ENCODE data around the gene PRKN. TPM values are rescaled to one million over a fixed set of nuclear protein-coding genes. Genes with fewer than 3 reads are reported as not detected.

PRKN gene
- total RNA-seq, 1 donor from 2014 or later: 5.1 TPM

DNA sequence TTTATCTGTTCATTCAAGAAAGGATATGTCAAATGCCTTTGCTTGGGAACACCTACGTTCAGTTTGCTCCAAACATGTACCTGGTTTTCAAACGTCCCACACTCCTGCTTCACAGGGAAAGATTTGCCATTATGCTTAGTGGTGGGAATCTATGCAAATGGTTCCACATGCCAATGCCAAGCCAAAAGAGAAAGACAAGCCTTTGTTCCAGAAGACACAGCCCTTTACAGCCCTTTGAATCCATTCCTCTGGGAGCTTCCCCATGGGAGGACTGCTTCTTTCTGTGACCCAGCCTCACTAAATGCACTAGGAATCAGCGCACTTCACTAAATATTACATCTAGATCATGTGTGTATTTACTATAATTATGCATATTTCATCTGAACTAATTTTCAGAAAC lies 619.5 kb downstream of the PRKN start:
- TF ChIP-seq, protein P1, sequence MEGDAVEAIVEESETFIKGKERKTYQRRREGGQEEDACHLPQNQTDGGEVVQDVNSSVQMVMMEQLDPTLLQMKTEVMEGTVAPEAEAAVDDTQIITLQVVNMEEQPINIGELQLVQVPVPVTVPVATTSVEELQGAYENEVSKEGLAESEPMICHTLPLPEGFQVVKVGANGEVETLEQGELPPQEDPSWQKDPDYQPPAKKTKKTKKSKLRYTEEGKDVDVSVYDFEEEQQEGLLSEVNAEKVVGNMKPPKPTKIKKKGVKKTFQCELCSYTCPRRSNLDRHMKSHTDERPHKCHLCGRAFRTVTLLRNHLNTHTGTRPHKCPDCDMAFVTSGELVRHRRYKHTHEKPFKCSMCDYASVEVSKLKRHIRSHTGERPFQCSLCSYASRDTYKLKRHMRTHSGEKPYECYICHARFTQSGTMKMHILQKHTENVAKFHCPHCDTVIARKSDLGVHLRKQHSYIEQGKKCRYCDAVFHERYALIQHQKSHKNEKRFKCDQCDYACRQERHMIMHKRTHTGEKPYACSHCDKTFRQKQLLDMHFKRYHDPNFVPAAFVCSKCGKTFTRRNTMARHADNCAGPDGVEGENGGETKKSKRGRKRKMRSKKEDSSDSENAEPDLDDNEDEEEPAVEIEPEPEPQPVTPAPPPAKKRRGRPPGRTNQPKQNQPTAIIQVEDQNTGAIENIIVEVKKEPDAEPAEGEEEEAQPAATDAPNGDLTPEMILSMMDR (IDR thresholded peaks at IDR 0.05; ENCODE audit: unreplicated experiment): no peak
- Mint-ChIP-seq H3K27ac (ENCODE audit: unreplicated experiment) (no peak overlapping the region), H3K4me1 (ENCODE audit: unreplicated experiment) (no peaks in the 10 kb centered on the region), H3K4me3 (ENCODE audit: unreplicated experiment) (no peak overlapping the region), H3K27me3 (ENCODE audit: unreplicated experiment) (peaks cover 4% of the 10 kb centered on the region), H3K9me3 (ENCODE audit: unreplicated experiment) (no peaks in the 10 kb centered on the region), H3K36me3 (ENCODE audit: low read depth, unreplicated experiment) (no peaks in the 10 kb centered on the region)
- no peak for DNase-seq (ENCODE audit: low spot score)

DNA sequence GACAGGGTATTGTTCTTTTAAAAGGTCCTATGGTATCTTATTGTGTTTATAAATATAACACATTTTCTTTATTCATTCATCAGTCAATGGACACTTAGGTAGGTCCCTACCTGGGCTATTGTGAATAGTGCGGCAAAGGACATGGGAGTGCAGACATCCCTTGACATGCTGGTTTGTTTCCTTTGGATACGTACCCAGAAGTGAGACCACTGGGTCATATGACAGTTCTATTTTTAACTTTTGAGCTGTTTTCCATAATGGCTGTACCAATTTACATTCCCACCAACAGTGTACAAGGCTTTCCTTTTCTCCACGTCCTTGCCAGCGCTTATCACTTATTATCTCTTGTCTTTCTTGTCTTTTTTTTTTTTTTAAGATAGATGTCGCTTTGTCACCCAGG lies 627.5 kb downstream of the PRKN start:
- H3K27me3 Mint-ChIP-seq (ENCODE audit: unreplicated experiment): peaks cover 4% of the 10 kb centered on the region
- no peaks in the 10 kb centered on the region for H3K4me1 Mint-ChIP-seq (ENCODE audit: unreplicated experiment)
- H3K4me3 Mint-ChIP-seq (ENCODE audit: unreplicated experiment): no peak overlapping the region
- H3K27ac Mint-ChIP-seq (ENCODE audit: unreplicated experiment): no peak overlapping the region
- H3K9me3 Mint-ChIP-seq (ENCODE audit: unreplicated experiment): no peaks in the 10 kb centered on the region
- no peak for DNase-seq (ENCODE audit: low spot score)
- H3K36me3 Mint-ChIP-seq (ENCODE audit: low read depth, unreplicated experiment): no peaks in the 10 kb centered on the region
- TF ChIP-seq, protein P1 (IDR thresholded peaks at IDR 0.05; ENCODE audit: unreplicated experiment): no peak

DNA sequence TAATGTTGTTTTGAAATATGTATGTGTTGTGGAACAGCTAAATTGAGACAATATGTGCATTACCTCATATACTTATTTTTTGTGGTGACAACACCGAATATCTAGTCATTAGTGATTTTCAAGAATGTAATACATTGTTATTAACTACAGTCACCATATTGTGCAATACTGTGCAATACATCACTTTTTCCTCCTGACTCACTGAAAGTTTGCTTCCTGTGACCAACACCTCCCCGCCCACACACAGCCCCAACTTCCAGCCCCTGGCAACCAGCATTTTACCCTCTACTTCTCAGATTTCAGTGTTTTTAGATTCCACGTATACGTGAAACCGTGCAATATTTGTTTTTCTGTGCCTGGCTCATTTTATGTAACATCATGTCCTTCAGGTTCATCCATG lies 627.9 kb downstream of the PRKN start:
- Mint-ChIP-seq H3K27me3 (ENCODE audit: unreplicated experiment) (peaks cover 4% of the 10 kb centered on the region), H3K9me3 (ENCODE audit: unreplicated experiment) (no peaks in the 10 kb centered on the region), H3K27ac (ENCODE audit: unreplicated experiment) (no peak overlapping the region), H3K4me3 (ENCODE audit: unreplicated experiment) (no peak overlapping the region), H3K4me1 (ENCODE audit: unreplicated experiment) (no peaks in the 10 kb centered on the region), H3K36me3 (ENCODE audit: low read depth, unreplicated experiment) (no peaks in the 10 kb centered on the region)
- TF ChIP-seq, protein P1 (IDR thresholded peaks at IDR 0.05; ENCODE audit: unreplicated experiment): no peak
- no peak for DNase-seq (ENCODE audit: low spot score)

DNA sequence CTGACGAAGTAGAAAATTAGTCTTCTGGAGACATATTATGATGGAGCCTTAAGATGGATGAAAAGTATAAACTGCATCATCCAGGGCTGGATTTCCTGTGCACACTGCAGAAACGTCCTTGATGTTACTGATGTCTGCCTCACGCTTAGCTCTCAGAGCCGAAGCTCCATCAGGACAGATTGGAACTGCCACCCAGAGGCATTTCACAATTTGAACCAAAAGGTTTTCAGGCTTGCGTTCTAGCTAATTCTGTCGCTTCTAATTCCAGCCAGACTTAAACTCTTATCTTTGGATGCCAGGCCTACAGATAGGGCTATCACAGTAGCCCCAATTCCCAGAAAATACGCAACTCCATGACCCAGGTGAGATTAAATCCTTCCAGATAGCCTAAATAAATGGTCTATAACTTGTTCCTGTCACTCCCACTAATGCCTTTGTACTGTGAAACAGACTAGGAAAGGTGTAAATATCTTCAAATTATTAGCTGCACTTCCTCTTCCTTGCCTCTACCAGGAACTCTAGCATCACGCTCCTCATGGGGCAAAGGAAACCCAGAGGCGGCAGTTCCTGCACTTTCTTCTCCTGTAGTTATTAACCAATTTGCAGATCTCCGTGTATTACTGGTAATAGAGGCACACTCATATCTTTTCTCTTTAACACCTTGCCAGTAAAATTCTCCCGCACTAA lies 634.6 kb downstream of the PRKN start:
- Mint-ChIP-seq H3K4me1 (ENCODE audit: unreplicated experiment) (peaks cover 9% of the 10 kb centered on the region), H3K36me3 (ENCODE audit: low read depth, unreplicated experiment) (no peaks in the 10 kb centered on the region), H3K4me3 (ENCODE audit: unreplicated experiment) (no peak overlapping the region), H3K9me3 (ENCODE audit: unreplicated experiment) (no peaks in the 10 kb centered on the region), H3K27me3 (ENCODE audit: unreplicated experiment) (peaks cover 2% of the 10 kb centered on the region), H3K27ac (ENCODE audit: unreplicated experiment) (no peak overlapping the region)
- DNase-seq (ENCODE audit: low spot score): no peak
- TF ChIP-seq, protein P1 (IDR thresholded peaks at IDR 0.05; ENCODE audit: unreplicated experiment): no peak

DNA sequence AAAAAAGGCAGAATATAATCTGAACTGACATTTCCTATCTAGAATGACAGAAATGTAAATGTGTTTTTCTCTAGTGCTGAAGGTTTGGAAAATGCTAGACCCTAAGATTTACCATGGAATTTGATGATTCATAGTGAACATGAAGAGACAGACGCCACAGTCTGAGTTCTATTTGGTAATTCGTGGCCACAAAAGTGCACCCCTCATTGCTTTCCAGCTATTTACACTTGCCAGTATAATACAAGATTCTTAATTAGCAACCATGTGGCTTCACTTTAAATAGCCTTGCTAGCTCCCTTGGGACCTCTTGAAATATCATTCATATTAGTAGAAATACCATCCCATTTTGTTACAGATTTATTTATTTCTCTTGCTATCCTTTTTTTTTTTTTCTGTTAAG lies 636.8 kb downstream of the PRKN start:
- H3K4me1 Mint-ChIP-seq (ENCODE audit: unreplicated experiment): peaks cover 9% of the 10 kb centered on the region

More for the DNA sequence above, 636.8 kb downstream of the PRKN start:
- TF ChIP-seq, protein P1 (IDR thresholded peaks at IDR 0.05; ENCODE audit: unreplicated experiment): no peak
- no peak for DNase-seq (ENCODE audit: low spot score)
- H3K4me3 Mint-ChIP-seq (ENCODE audit: unreplicated experiment): no peak overlapping the region
- H3K36me3 Mint-ChIP-seq (ENCODE audit: low read depth, unreplicated experiment): no peaks in the 10 kb centered on the region
- no peaks in the 10 kb centered on the region for H3K9me3 Mint-ChIP-seq (ENCODE audit: unreplicated experiment)
- H3K27me3 Mint-ChIP-seq (ENCODE audit: unreplicated experiment): peaks cover 3% of the 10 kb centered on the region
- H3K27ac Mint-ChIP-seq (ENCODE audit: unreplicated experiment): no peak overlapping the region
